ENCODE measurements around the gene ATG7. TPM values are rescaled to one million over a fixed set of nuclear protein-coding genes. Genes with fewer than 3 reads are reported as not detected.

The ATG7 gene
- total and polyA plus RNA-seq, 2 donors from 2014 or later = 15.3 to 54.9 TPM

GRCh38 chr3:11605398-11605797 is 333.2 kb downstream of the ATG7 start:
- H3K4me1 ChIP-seq (ENCODE audit: control insufficient read depth in 2 of 3, insufficient read depth in 2 of 3, low read depth in 1 of 3, low read length in 3 of 3) = peaks cover 0 to 8% (median 4%) of the 10 kb centered on the region in 3 donors
- H3K27me3 ChIP-seq (ENCODE audit: control insufficient read depth, insufficient read depth, low read length) = no peaks in the 10 kb centered on the region
- H3K9ac ChIP-seq (ENCODE audit: low read length in 3 of 3) = no peak overlapping the region
- DNase-seq = no peak
- no peak overlapping the region for H3K4me3 ChIP-seq (ENCODE audit: low read length in 3 of 3)
- TF ChIP-seq CTCF (IDR thresholded peaks at IDR 0.05; ENCODE audit: borderline replicate concordance, extremely low read depth, insufficient read depth) = no peak
- FAIRE-seq = no peak
- no peaks in the 10 kb centered on the region for H3K9me3 ChIP-seq (ENCODE audit: control insufficient read depth in 2 of 3, insufficient read depth in 1 of 3, low read length in 3 of 3)
- H3K36me3 ChIP-seq (ENCODE audit: control insufficient read depth in 2 of 3, insufficient read depth in 3 of 3, low read length in 3 of 3) = peaks cover 0 to 3% (median 0%) of the 10 kb centered on the region in 3 donors
- intact Hi-C loops (cut with DNase I) = no loop called here
- no peak overlapping the region for H3K27ac ChIP-seq (ENCODE audit: low read depth in 2 of 2, low read length in 2 of 2)

- intact Hi-C loops (cut with DNase I) = no loop called here
- TF ChIP-seq CTCF (IDR thresholded peaks at IDR 0.05; ENCODE audit: borderline replicate concordance, extremely low read depth, insufficient read depth) = no peak
- H3K27me3 ChIP-seq (ENCODE audit: control insufficient read depth, insufficient read depth, low read length) = no peaks in the 10 kb centered on the region
- H3K9me3 ChIP-seq (ENCODE audit: control insufficient read depth in 2 of 3, insufficient read depth in 1 of 3, low read length in 3 of 3) = no peaks in the 10 kb centered on the region
- FAIRE-seq = no peak
- H3K9ac ChIP-seq (ENCODE audit: low read length in 3 of 3) = no peak overlapping the region
- peaks cover 2 to 4% (median 3%) of the 10 kb centered on the region in 3 donors for H3K4me1 ChIP-seq (ENCODE audit: control insufficient read depth in 2 of 3, insufficient read depth in 2 of 3, low read depth in 1 of 3, low read length in 3 of 3)
- DNase-seq = no peak
- H3K27ac ChIP-seq (ENCODE audit: low read depth in 2 of 2, low read length in 2 of 2) = no peak overlapping the region
- no peak overlapping the region for H3K4me3 ChIP-seq (ENCODE audit: low read length in 3 of 3)
- H3K36me3 ChIP-seq (ENCODE audit: control insufficient read depth in 2 of 3, insufficient read depth in 3 of 3, low read length in 3 of 3) = peaks cover 0 to 3% (median 0%) of the 10 kb centered on the region in 3 donors
Measured at GRCh38 chr3:11606090-11606784, 334.0 kb downstream of the ATG7 start.

DNA sequence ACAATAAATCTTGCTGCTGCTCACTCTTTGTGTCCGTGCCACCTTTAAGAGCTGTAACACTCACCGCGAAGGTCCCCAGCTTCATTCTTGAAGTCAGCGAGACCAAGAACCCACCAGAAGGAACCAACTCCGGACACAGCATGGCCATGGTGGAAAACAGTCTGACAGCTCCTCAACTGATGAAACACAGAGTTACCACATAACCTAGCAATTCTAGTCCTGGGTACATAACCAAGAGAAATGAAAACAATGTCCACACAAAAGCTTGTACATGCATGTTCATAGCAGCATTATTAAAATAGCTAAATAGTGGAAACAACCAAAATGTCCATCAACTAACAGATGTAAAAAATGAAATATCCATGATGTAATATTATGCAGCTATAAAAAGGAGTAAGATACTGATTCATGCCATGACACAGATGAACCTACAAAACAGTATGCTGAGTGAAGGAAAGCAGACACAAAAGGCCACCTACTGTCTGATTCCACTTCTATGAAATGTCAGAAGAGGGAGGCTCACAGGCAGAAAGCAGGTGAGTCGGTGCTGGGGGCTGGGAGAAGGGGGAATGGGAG is 334.8 kb downstream of the ATG7 start:
- Histone ChIP-seq H3K4me1 (ENCODE audit: control insufficient read depth in 2 of 3, insufficient read depth in 2 of 3, low read depth in 1 of 3, low read length in 3 of 3) (peaks cover 0 to 4% (median 3%) of the 10 kb centered on the region in 3 donors), H3K9ac (ENCODE audit: low read length in 3 of 3) (no peak overlapping the region), H3K4me3 (ENCODE audit: low read length in 3 of 3) (no peak overlapping the region), H3K36me3 (ENCODE audit: control insufficient read depth in 2 of 3, insufficient read depth in 3 of 3, low read length in 3 of 3) (peaks cover 0 to 3% (median 0%) of the 10 kb centered on the region in 3 donors), H3K9me3 (ENCODE audit: control insufficient read depth in 2 of 3, insufficient read depth in 1 of 3, low read length in 3 of 3) (no peaks in the 10 kb centered on the region), H3K27ac (ENCODE audit: low read depth in 2 of 2, low read length in 2 of 2) (no peak overlapping the region), H3K27me3 (ENCODE audit: control insufficient read depth, insufficient read depth, low read length) (no peaks in the 10 kb centered on the region)
- no peak for FAIRE-seq
- DNase-seq = no peak
- intact Hi-C loops (cut with DNase I) = no loop called here
- no peak for TF ChIP-seq CTCF (IDR thresholded peaks at IDR 0.05; ENCODE audit: borderline replicate concordance, extremely low read depth, insufficient read depth)

Other genes with a start within 250 kb of the ATG7 start
- gene HRH1, start 117.9 kb upstream of the ATG7 start, total RNA-seq = 32.3 TPM
- gene HRH1, start 117.9 kb upstream of the ATG7 start, polyA plus RNA-seq (ENCODE audit: insufficient read depth, low read depth, low replicate concordance) = 1.9 TPM

All from kidney (tissue), 14 donors.